Activated T-cell treated with anti-CD3 and anti-CD28 coated beads, Interleukin-2, amount 50 U/mL, for 1 hour (primary cell): Measurements from ENCODE around the gene UNC5C.

ENCODE experiments used
- DNase-seq: peaks from one replicate; pipeline ENCODE4 v3.0.0-alpha.2; 2020

The UNC5C gene

DNA sequence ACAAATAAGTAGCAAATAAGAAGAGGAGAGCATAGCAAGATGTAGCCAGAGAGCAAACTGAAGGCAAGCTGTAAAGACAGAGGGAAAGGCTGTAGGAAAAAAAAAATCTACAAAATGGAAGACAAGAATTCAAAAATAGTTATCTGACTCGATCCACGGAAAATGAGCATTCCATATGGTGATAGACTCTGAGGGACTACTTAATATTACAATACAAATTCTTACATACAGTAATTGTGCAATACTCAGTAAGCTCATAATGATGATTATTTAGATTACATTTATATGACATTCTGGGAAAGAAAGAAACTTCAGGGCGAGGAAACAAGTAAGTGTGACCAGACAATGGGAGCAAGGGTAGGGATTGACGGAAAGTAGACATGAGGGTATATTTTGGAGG, 102.6 kb downstream of the UNC5C start:
- DNase-seq: no peak

GRCh38 chr4:95445251-95445650, 103.5 kb downstream of the UNC5C start:
- no peak for DNase-seq

DNA sequence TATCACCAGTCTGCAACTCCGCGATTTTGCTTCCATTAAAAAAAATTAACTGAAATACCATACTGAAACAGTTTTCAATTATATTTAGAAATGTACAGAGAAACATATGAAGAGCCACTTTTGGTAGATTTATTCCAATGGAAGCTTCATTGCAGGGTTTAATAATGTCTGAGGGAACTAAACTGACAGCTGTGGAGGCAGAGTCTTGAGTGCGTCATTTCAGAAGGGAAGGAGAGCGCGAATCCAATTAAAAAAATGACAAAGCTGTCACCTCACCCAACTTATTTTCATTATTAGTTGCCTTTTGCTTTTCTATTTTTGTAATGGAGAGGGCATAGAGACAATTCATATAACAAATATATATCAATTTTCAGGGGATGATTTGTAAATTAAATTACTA, 104.0 kb downstream of the UNC5C start:
- DNase-seq: no peak

DNA sequence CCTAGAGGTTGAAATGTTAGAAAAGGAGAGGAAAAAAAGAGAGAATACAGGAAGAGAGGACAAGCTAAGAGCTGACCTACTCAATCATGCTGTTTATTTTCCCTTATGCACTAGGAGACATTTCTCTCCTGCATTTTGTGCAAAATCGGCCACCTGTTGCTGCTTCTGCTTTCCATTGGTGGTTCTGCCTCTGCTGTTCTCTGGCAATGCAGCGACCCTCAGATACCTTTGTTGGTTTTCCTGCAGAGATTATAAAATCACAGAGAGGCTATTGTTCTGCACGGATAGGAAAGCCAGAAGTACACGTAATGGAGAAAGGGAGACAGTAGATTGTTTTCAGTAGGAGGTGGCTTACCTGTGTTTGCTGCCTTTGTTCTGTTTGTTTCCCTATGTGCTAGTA, 108.9 kb downstream of the UNC5C start:
- DNase-seq: no peak

- no peak for DNase-seq
Observed at GRCh38 chr4:95439071-95439470, 109.7 kb downstream of the UNC5C start.

GRCh38 chr4:95432466-95432865, 116.3 kb downstream of the UNC5C start:
- no peak for DNase-seq

GRCh38 chr4:95431678-95432077, 117.1 kb downstream of the UNC5C start:
- DNase-seq: no peak

DNA sequence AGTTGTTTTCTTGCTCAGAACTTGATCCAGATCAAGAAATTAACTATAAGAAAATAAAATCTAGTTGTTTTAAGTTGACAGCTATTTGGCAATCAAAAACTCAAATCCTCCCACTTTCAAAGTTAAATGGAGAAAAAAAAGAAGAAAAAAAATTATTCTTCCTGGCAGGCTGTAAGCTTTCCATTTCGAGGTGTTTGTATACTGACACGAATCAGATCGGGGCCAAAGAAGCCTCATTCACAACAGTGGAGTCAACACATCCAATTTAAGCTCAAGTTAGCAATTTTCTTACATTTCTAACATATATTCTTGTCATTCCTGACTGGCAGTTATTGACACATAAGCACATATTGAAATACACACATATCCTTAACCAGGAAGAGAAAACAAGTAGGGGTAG, 119.4 kb downstream of the UNC5C start:
- DNase-seq: no peak

GRCh38 chr4:95428291-95429070, 120.3 kb downstream of the UNC5C start:
- no peak for DNase-seq

GRCh38 chr4:95426455-95426854, 122.3 kb downstream of the UNC5C start:
- no peak for DNase-seq

DNA sequence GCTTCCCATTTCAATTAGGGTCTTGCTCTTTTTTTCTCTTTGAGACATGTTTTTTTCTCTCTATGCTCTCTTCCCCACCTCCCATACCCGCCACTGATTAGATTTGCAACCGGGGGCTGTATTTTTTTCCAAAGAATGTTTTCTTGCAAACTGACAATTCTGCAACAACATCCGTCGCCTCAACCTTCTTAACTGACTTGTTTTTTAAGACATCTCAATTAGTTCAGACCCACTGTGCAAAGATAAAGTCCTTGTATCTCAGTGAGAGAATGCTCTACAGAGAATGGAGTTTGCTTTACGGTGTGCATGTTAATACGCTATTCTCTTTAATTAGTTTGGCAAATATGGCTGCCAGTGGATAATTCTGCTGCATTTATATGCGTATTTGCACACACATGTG, 126.3 kb downstream of the UNC5C start:
- DNase-seq: no peak

DNA sequence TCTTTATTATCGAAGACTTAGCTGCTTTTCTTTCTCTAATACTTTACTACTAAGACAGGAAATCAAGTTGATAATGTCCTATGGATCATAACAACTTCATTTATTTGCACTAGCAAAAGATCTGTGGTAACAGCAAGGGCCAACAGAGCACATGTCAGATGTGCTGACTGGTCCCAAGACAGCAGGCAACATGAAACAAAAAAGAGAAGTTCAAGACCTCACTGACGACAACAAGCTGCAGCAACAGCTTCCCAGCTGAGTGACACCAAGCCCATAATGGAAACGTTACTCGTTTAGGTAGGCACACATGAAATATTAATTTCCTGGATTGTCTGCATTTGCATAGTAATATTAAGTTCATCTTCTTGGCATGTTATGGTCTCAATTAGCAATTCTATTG, 126.9 kb downstream of the UNC5C start:
- DNase-seq: no peak

DNA sequence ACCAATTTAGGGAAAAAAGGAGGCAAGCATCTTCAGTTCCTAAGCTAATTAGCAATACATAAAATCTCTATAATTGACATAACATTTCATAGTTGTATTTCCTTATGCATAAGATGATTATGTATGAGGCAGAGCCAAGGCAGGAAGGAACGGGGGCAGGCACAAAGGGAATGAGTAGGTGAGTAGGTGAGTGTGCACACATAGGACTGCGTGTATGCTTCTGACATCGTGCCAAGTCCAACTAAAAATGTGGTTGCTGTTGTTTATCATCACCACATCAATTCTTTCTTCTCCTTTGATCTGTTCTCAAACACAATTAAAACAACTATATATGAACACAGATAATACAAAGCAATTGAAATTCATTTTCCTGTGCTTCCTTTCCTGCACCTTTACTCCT, 131.2 kb downstream of the UNC5C start:
- no peak for DNase-seq

GRCh38 chr4:95415346-95415771, 133.4 kb downstream of the UNC5C start:
- DNase-seq: no peak

- DNase-seq: no peak
Observed at GRCh38 chr4:95411371-95412088, 137.2 kb downstream of the UNC5C start.

- no peak for DNase-seq
Observed at GRCh38 chr4:95410387-95410977, 138.3 kb downstream of the UNC5C start.

DNA sequence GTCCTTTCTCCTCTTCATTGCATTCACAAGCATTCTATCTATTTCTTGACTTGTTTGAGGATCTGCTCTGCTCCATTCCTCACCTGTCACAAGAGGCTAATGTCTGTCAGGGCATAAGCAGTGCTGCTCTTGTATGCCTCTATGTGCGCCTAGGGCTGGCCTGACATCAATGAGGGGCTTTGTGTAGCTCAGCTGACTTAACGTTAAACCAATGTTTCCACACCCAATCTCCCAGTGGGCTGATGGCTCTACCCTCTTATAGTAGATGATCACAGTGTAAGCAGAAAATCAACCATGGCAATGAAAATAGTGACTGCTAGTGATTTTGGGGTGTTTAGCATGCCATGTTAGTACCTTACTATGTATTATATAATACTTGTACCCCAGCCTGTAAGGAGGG, 139.0 kb downstream of the UNC5C start:
- no peak for DNase-seq

GRCh38 chr4:95409127-95409526, 139.6 kb downstream of the UNC5C start:
- DNase-seq: no peak

GRCh38 chr4:95402299-95402698, 146.5 kb downstream of the UNC5C start:
- no peak for DNase-seq

- DNase-seq: no peak
Observed at GRCh38 chr4:95398217-95398616, 150.6 kb downstream of the UNC5C start.

DNA sequence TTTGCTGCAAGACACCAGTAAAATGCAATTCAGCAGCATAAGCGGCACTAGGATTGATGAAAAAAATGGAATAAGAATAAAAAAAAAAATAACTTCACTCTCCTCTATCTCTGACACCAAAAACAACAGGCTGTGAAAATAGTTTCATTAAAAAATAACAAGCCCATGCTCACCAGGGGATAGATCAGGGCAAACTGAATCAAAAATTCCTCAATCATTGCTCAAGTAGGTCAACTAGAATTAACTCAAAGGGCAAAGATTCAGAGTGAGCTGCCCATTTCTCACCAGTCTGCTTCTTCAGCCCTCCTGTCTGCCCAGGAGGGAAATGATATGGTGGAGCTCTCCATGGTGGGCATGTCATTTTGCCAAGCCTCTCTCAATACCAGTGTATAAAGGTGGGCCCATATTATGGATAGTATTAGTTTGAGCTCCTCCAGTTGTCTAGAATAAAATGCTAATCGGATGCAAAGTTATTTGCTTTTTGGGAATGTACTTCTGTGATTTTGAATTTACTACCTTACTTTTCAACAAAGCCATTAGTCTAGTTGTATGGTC, 153.9 kb downstream of the UNC5C start:
- DNase-seq: no peak

DNA sequence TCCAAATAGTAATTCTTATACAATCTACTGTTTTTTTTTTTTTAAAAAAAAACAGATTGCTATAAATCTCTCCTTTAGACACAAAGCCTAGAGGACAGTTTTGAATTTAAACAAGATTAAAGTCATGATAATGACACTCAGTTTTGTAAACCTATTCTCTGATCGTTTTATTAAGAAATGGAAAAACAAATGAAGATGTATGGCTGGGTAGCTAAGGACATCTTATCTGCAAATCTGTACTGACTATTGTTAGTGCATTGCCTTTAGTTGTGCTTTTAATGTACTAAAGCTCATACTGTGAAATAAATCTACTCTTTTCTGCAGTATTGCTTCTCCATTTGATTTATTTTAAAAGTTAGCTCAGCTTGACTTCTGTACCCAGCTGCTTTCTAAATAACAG, 155.0 kb downstream of the UNC5C start:
- no peak for DNase-seq

GRCh38 chr4:95388911-95389310, 159.9 kb downstream of the UNC5C start:
- DNase-seq: no peak

DNA sequence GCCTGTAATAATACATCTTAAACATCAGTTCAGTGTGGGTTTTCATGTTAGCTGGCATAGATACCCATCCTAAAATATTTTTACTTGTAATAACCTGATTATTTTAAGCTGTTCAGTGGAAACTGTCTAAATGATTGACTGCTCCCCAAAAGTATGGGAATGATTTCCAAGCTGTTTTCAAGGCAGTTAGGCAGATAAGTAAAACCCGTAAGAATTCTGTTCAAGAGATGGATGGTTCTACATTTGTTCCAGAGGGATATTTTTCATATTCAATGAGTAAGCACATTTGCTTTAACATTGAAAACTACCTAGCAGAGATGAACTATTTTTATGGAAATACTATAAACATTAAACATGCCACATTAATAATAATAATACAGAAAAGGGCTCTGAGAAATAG, 161.1 kb downstream of the UNC5C start:
- DNase-seq: no peak
